Bronchial epithelial cell (primary cell): ENCODE data around the gene MYH14. TPM values are rescaled to one million over a fixed set of nuclear protein-coding genes. Genes with fewer than 3 reads are reported as not detected.
"Not testable (repeated sequence)": the region's sequence is repeated elsewhere in the genome, so short reads cannot be mapped to it uniquely, and the experiment has no call there.

ENCODE experiments used
- DNase-seq: peaks from one replicate; pipeline ENCODE4 v3.0.0-alpha.2; 2010; ENCODE audit warnings: low read depth
- FAIRE-seq: peaks from 2 replicates; lab custom pipeline; 2011; peaks lifted over from hg19 to GRCh38; lab: Jason Lieb, UNC
- H3K27me3 ChIP-seq: 2 replicates; pipeline ENCODE4 v1.5.1; 2011; ENCODE audit warnings: low read length; ENCODE audit not compliant: control insufficient read depth, insufficient read depth
- H3K36me3 ChIP-seq: 2 replicates; pipeline ENCODE4 v1.5.1; 2011; ENCODE audit warnings: low read length; ENCODE audit not compliant: control insufficient read depth, insufficient read depth
- H3K4me3 ChIP-seq: 2 replicates; pipeline ENCODE4 v1.5.1; 2011; ENCODE audit warnings: mild to moderate bottlenecking, low read depth, low read length, control low read depth
- total RNA-seq: library from RNA; depleted of rRNA; stranded (reverse); fragments of >200 nt; gene quantifications from 2 replicates; pipeline ENCODE4 v1.2.1, GENCODE V29; 2014
- TF ChIP-seq, protein P1 (sequence below): IDR thresholded peaks from 2 replicates; pipeline ENCODE4 v1.5.1; 2011; ENCODE audit warnings: mild to moderate bottlenecking, moderate library complexity, low read length, control low read depth, inconsistent platforms; ENCODE audit not compliant: insufficient read depth, severe bottlenecking

The MYH14 gene
- total RNA-seq, 1 donor from 2014 or later, result 6.8 TPM

DNA sequence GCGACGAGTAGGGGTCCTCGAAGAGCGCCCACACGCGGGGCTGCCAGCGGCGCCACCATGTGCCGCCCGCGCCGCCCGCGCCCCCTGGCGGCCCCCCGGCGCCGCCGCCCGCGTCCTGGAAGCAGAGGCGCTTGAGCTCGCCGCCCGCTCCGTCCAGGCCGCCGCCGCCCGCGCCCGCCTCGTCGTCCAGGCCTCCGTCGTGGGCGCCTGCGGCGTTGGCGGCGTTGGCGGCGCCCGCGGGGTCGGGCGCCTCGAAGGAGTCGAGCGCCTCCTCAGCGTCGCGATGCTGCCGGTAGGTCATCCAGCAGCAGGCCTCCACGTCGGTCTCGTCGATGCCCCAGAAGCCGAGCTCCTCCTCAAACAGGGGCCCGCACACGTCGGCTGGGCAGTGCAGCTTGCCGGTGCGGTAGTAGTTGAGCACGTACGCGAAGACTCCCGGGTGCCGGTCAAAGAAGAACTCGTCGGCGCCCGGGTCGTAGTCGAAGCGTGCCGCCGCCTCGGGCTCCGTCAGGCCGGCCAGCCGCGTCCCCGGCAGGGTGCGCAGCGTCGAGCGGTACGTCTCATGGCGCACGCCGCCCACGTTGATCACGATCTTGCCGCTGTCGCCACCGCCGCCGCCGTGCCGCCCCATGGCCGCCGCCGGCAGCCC is 124.9 kb downstream of the MYH14 start:
- peak overlapping the region; percentile 12 for H3K4me3 ChIP-seq
- no peaks in the 10 kb centered on the region for H3K36me3 ChIP-seq
- TF ChIP-seq, protein P1, sequence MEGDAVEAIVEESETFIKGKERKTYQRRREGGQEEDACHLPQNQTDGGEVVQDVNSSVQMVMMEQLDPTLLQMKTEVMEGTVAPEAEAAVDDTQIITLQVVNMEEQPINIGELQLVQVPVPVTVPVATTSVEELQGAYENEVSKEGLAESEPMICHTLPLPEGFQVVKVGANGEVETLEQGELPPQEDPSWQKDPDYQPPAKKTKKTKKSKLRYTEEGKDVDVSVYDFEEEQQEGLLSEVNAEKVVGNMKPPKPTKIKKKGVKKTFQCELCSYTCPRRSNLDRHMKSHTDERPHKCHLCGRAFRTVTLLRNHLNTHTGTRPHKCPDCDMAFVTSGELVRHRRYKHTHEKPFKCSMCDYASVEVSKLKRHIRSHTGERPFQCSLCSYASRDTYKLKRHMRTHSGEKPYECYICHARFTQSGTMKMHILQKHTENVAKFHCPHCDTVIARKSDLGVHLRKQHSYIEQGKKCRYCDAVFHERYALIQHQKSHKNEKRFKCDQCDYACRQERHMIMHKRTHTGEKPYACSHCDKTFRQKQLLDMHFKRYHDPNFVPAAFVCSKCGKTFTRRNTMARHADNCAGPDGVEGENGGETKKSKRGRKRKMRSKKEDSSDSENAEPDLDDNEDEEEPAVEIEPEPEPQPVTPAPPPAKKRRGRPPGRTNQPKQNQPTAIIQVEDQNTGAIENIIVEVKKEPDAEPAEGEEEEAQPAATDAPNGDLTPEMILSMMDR, result no peak
- DNase-seq, result no peak
- no peak for FAIRE-seq
- peaks cover 31% of the 10 kb centered on the region for H3K27me3 ChIP-seq

DNA sequence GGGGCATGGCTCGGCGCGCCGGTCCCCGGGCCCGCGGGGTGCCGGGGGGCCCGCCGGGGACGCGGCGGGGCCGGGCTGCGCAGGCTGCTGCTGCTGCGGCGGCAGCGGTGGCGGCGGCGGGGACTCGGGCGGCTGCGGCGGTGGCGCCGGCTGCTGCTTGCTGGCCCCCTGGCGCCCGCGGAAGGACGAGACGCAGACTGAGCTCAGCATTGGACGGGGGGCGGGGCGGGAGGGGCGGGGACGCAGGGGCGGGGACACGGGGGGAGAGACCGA is 125.4 kb downstream of the MYH14 start:
- Histone ChIP-seq H3K36me3 (no peaks in the 10 kb centered on the region), H3K4me3 (no peak overlapping the region), H3K27me3 (peaks cover 31% of the 10 kb centered on the region)
- no peak for DNase-seq
- TF ChIP-seq, protein P1, result no peak
- FAIRE-seq, result no peak

DNA sequence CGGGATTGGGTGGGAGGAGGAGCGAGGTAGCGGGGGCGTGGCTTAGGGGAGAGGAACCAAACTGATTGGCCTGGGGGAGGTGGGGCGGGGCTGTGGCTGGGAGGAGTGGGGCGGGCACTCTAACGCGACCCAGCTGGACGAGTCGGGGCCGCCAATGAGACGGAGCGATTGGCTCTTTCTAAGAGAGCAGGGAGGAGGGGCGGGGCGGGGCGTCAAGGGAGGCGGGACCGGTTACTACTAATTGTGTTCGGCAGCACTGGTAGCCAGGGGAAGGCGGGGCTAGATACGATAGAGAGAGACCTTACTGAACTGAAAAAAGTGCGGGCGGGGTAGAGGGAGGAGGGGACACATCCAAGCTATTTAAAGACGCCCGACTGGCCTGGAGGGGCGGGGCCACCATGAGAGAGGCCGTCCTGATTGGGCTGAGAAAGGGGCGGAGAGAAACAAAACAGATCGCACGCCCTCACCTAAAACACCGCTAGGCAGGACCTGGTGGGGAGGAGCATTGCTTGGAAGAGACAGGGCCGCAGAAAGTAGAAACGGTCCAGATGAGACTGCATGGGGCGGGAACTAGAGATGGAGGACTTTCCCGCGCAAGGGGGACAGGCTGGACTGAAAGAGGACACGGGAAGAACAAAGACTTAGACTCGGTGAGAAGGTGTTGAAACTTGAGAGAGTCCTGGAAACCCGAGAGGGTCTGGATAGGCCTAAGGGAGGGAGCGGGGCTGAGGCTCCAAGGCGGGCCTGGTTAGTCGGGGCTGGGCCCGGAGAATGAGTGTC is 125.9 kb downstream of the MYH14 start, which contains the start of gene KCNC3:
Gene KCNC3, minus strand, starts transcription at position 232 of the 780 bp plus-strand sequence. CDS start 295 bp downstream, outside the sequence.
- no peak for FAIRE-seq
- peaks cover 31% of the 10 kb centered on the region for H3K27me3 ChIP-seq

DNA sequence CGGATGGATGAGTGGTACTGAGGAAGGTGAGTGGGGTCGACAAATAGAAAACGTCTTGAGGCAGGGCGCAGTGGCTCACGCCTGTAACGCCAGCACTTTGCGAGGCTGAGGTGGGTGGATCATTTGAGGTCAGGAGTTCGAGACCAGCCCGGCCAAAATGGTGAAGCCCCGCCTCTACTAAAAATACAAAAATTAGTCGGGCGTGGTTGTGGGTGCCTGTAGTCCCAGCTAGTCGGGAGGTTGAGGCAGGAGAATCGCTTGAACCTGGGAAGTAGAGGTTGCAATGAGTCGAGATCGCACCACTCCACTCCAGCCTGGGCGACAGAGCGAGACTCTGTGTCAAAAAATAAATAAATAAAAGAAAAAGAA is 126.5 kb downstream of the MYH14 start:
- H3K27me3 ChIP-seq, result peaks cover 31% of the 10 kb centered on the region
- not testable (repeated sequence) for FAIRE-seq

More for the DNA sequence above, 125.9 kb downstream of the MYH14 start, which contains the start of gene KCNC3:
- peak within 1 kb of the TSS; percentile 12 for H3K4me3 ChIP-seq
- no peaks in the 10 kb centered on the region for H3K36me3 ChIP-seq
- TF ChIP-seq, protein P1, result no peak
- peak; percentile 67 for DNase-seq

DNA sequence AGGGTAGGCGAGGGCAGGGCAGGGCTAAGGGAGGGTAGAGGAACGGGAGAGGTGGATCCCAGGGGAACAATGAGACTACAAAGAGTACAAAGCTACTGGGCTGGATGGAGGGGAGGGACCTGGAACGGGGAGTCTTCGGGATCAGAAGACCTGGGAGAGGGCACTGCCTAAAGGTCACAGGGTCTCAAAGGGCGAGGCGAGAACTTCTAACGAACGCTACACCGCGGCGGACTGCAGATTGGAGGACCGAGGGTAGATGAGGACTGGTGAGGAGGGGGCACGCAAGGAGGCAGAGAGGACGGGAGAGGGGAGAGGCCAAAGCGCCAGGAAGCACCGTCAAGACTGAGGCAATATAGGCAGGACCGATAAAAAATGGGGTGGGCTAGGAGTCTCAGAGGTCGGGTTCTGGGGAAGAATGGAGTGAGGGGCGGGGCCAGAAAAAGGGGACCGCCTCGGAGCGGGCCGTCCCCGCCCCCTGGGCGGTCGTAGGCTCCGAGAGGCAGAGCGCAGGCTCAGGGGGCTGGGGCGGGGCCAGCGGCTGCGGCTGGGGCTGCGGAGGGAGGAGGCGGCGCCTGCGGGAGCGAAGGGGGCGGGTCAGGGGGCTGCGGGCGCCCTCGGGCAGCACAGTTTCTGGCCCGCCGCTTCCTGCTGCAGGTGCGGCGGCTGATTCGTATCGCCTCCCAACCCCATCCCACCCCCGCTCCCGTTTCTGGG is 127.1 kb downstream of the MYH14 start:
- TF ChIP-seq, protein P1, result no peak

More for the DNA sequence above, 126.5 kb downstream of the MYH14 start:
- H3K4me3 ChIP-seq, DNase-seq, H3K36me3 ChIP-seq: not testable (repeated sequence)

More for the DNA sequence above, 127.1 kb downstream of the MYH14 start:
- DNase-seq (no peak), FAIRE-seq (no peak)
- no peak overlapping the region for H3K4me3 ChIP-seq
- H3K27me3 ChIP-seq, result peaks cover 31% of the 10 kb centered on the region
- no peaks in the 10 kb centered on the region for H3K36me3 ChIP-seq
